GM18520 (cell line): ENCODE measurements around the gene NEUROG3.

Source experiments
- ATAC-seq: cut with Tn5 transposase; IDR thresholded peaks from one replicate; pipeline ENCODE4 v1.9.1; 2021; ENCODE audit not compliant: unreplicated experiment

NEUROG3 gene, protein sequence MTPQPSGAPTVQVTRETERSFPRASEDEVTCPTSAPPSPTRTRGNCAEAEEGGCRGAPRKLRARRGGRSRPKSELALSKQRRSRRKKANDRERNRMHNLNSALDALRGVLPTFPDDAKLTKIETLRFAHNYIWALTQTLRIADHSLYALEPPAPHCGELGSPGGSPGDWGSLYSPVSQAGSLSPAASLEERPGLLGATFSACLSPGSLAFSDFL

DNA sequence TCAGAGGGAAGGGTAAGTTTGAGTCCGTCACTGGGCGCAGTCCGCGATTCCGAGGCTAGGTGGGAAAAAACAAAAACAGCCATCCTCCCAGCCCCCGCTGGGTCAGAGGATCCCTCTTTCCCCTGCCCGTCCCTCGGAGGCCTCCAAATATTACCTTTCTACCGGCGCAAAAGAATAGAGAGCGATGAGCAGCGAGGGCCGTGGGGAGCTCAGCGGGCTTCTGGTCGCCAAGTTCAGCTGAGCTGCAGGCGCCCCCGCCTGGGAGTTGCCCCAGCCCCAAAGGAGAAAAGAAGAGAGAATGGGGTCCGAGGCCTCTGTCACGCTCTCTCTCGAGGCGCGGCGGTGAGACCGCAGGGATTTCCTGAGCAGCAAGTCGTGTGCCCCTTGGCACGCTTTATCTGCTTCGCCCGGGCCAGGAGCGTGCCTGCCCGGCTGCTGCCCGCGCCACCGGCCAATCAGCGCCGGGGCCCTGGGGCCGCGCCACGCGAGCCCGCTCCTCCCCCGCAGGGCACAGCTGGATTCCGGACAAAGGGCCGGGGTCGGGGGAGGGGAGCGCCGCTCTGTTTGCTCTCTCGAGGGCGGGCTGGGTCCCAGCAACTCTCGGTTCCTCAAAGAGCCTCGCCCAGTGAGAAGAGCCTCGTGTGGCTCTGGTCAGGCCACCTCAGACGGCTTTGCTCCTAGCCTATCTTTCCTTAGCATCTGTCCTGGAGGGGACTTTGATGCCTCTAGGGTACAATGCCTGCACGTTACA is at the start of gene NEUROG3:
Gene NEUROG3, minus strand, starts transcription at position 367 of the 751 bp plus-strand sequence. CDS start 379 bp downstream, outside the sequence.
- ATAC-seq: no peak

DNA sequence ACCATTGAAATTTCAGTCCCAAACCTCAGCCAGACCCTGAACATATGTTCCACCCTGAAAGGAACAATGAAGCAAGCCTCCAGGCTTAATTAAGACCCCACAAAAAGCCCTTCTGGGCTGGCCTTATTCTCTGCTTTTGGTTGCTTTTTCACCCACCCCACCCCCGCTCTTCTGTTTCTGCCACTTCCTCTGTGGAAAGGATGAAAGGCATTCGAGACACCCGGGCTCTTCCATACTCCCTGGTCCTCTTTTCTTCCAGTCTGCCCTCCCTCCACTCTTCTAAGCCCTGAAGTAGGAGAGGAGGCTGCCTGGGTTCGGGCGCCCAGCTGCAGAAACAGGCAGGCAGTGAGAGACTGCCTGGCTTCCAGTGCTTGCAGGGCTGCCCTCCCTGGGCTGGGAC is 47.4 kb upstream of the NEUROG3 start:
- no peak for ATAC-seq

- ATAC-seq: no peak
These were observed 46.4 kb upstream of the NEUROG3 start for GRCh38 chr10:69619626-69620025.

DNA sequence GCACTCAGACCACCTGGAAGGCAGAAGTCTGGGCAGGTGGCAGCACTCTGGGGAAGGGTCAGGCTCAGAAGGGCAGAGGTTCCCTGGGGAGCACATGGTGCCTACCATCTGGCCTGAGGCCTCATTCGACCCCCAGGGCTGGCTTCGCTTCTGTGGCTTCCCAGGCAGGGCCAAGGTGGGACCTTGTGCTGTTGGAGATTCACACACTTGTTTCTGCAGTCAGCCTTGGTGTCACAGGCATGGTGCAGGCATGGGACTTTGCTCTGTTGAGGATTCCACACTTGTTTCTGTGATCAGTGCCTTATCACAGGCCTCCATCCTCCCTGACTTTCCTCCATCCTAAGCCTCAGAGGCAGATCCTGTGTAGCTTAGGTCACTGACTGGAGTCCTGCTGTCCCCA is 45.5 kb upstream of the NEUROG3 start:
- no peak for ATAC-seq

DNA sequence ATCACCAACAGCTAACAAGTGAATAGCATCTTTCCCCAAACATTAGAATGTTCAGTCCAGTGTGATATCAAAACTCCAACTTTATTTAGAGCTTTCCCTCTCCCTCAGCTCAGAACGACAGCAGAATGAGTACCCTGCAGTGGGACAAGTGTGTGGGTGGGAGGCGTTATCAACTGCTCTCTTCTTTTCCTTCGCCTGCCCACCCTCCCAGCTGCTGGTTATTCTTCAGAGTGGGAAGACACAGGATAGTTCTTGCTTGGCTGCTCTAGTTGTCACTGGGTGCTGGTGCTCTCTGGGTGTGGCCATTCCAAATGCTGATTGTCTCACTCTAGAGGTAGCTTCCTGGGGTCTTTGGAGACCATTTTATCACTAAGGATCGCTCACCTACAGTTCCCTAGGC is 43.1 kb upstream of the NEUROG3 start:
- no peak for ATAC-seq

DNA sequence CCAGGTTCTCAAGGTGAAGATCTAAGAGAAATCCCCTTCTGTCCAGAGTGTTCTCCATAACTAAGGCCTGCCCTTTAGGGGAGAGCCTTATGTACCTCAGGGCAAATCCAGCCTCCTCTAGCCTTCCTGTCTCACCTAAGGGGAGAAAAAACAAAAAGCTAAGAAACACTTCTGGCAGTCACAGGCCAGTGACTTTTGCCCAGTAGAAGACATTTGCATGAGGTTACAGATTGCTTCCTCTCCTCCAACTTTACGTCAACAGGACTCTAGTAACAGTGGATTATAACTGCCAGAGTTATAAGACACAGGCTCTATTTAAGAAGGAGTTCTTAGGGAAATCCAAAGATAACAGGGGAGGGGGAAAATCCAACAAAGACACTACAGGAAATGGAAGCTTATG is 40.9 kb upstream of the NEUROG3 start:
- ATAC-seq: no peak

- ATAC-seq: no peak
These were observed 39.5 kb upstream of the NEUROG3 start for GRCh38 chr10:69612760-69613159.

DNA sequence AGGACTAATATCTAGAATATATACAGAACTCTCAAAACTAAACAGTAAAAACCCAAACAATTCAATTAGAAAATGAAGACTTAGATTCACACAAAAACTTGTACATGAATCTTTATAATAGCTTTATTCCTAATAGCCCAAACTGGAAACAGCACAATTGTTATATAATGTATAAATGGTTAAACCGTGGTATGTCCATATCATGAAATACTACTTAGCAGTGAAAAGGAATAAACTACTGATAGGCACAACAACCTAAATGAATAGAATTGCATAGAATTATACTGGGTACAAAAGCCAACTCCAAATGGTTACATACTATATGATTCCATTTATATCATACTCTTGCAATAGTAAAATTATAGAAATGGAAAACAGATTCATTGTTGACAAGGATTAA is 35.9 kb upstream of the NEUROG3 start:
- no peak for ATAC-seq

DNA sequence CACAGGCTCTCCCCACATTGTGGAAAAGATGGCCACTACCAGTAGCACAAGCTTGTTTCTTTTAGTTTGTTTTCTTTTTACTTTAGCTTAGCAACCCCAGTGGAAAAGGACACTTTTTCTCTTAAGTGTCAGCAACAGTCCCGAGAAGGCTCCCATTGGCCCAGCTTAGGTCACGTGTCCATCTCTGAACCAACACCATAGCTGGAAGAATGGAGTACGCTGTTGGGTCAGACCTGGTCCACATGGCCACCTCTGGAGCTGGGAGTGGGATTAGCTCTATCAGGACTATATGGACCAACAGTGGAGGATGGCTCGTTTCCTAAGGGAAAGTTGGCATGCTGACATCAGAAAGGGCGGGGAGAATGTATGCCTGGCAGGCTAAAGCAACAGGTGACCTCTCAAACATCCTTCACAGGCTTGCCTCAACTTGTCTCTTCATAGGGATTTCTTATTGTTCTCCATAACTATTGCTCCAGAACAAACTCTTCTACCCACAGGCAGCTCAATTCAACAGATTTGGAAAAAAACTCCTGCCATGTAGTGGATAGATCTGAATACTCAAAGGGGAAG is 27.6 kb upstream of the NEUROG3 start:
- ATAC-seq: no peak

DNA sequence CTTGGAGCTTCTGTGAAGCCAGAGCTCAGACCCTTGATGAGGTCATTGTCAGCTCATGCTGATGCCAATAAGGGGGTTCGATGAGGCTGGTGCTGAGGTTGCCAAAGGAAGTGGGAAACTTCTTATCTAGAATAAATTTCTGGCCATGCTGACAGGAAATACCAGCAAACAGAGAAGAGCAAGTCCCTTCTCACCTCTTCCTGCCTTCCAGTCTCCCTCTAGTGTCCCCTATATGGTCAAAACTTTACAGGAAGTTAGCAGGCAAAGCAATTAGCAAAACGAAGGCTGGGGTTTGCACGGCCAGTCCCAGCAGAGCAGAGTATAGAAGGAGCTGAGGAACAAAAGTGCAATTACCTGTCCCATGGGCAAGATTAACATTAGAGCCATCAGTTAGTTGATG is 15.1 kb upstream of the NEUROG3 start:
- no peak for ATAC-seq

- ATAC-seq: no peak
These were observed 11.4 kb upstream of the NEUROG3 start for GRCh38 chr10:69584624-69585023.

GRCh38 chr10:69583106-69583505 is 9.9 kb upstream of the NEUROG3 start:
- no peak for ATAC-seq

GRCh38 chr10:69580435-69580834 is 7.2 kb upstream of the NEUROG3 start:
- no peak for ATAC-seq

- ATAC-seq: no peak
These were observed 6.3 kb upstream of the NEUROG3 start for GRCh38 chr10:69579464-69580060.

DNA sequence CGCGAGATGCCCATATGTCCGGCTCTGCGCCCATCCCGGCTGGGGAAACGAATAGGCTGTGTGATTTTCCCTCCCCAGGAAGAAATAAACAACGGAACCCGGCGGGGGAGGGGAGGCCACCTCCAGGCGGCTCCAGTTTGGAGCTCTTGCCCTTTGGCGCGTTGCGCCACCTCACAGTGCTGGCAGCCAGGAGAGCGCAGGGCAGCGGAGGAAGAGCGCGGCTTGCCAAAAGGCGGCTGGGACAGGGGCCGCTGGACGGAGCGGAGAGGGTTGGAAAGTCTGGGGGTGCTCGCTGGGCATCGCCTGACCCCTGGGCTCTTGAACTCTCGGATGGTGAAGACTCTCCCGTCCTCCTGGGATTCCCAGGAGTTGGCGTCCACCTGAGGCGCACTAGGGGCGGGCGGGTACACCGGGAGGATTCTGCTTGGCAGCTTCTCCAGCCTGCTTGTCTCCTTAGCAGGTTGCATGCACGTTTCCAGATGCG is 5.3 kb upstream of the NEUROG3 start:
- no peak for ATAC-seq

DNA sequence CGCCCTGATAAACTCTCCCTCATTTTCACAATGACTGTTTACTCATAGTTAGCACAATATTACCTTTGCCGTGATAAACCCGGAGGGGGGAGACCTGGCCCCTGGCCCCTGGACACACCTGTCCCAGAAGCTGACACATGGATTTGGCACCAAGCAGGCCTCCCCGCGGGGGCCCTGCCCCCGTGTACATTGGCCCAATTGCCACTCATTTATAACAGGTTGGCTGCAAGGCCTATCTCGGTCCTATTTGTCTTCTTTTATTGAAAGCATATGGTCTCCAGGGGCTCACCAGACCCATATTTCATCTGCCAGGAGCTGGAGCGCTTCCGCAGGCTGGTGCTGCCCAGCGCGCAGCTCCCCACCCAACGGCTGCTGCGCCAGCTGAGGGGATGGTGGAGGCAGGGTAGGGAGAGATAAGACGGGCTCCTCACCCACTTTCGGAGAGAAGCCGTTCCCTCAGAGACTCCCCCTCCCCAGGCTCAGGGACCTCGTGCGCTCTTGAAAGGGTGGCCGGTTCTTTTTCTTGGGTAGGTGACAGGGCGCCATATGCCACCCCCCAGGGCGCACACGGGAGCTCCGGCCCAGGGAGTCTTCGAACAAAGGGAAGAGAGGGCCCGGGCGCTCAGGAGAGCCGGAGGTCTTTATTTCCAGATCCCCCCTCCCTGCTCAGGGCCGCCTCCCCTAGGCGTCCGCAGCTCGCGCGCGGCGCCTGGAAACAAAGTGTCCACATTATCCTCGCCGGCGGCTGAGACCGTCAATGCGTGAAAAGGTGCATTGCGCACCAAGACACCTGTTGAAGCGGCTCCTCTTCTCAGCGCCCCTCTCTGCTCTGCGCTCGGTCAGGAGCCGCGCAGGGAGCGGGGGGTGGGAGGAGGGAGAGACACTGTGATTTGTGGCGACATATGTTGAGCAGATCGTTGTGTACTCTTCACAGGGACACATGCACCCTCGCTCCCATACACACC is 4.3 kb upstream of the NEUROG3 start:
- ATAC-seq: no peak

GRCh38 chr10:69576334-69577011 is 3.3 kb upstream of the NEUROG3 start:
- ATAC-seq: no peak

DNA sequence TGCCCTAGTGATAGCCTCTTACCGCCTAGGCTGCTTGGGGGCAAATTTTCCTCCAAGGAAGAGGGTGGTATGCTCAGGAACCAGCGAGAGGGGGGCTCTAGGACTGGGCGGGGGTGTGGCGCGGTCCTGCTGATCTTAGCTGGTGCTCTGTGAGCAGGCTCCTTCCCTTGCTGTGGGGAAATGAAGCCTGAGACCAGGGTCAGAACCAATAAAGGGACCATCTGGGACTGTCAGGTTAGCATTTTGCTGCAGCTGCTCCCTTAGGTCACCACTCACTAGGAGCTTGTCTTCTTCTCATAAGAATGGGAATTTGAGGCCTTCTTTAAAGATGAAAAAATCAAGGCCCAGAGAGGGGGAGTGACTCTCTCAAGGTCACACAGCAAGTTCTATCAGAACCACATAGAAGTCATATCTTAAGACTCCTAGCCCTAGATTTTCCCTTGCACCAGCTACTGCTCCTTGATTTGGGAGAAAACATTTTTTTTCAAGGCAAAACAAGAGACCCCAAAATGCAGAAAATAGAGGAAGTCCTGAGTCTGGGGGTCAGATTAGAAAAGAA is 2.0 kb upstream of the NEUROG3 start:
- no peak for ATAC-seq

DNA sequence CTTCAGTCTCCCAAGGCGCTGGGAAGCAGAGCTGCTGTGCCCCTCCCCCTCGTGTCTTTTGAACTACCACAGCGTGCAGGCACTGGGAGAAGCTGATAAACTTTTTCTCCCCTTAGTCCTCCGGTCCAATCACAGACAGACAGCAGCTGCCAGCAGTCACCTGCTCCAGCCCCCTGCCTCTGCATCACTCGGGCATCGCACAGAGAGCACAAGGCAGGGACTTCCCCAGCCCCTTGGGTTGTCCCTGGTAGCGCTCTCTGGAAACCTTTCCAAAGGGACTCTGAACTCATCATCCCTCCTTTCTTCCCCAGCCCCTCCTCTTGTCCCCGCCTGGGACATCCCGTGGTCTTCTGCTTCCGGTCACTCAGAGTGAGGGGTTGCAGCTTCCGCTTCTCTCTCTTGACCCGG is 1.4 kb upstream of the NEUROG3 start:
- ATAC-seq: no peak
